Gastroesophageal sphincter (tissue), 3 donors: ENCODE measurements around the gene ARPIN.

Experiments
- EP300 ChIP-seq: sonication (generic); formaldehyde crosslinking; IDR thresholded peaks from one replicate; pipeline ENCODE4 v1.6.1; 2017; ENCODE audit warnings: antibody characterized with exemption, mild to moderate bottlenecking
- POLR2A ChIP-seq, 2 donors: fragments of 450-650 bp; IDR thresholded peaks; one replicate each; pipeline ENCODE4 v1.6.1; 2017; ENCODE audit warnings: antibody characterized with exemption in 2 of 2, mild to moderate bottlenecking in 2 of 2, moderate library complexity in 1 of 2
- POLR2AphosphoS5 ChIP-seq: sonication (generic); formaldehyde crosslinking; IDR thresholded peaks from one replicate; pipeline ENCODE4 v1.6.1; 2017; ENCODE audit warnings: antibody characterized with exemption
- TF ChIP-seq, protein P1 (sequence below), 4 experiments: fragments of 200-600 bp in 2 of 4; fragments of 450-650 bp in 2 of 4; sonication (generic) in 1 of 4; IDR thresholded peaks; one replicate each; pipeline ENCODE4 v1.5.1; 2017 to 2019; ENCODE audit warnings: antibody characterized with exemption in 4 of 4, mild to moderate bottlenecking in 2 of 4, moderate library complexity in 2 of 4

- TF ChIP-seq EP300 (no peak), POLR2A (IDR thresholded peaks at IDR 0.05) (no peak), POLR2AphosphoS5 (no peak)
- TF ChIP-seq, protein P1, sequence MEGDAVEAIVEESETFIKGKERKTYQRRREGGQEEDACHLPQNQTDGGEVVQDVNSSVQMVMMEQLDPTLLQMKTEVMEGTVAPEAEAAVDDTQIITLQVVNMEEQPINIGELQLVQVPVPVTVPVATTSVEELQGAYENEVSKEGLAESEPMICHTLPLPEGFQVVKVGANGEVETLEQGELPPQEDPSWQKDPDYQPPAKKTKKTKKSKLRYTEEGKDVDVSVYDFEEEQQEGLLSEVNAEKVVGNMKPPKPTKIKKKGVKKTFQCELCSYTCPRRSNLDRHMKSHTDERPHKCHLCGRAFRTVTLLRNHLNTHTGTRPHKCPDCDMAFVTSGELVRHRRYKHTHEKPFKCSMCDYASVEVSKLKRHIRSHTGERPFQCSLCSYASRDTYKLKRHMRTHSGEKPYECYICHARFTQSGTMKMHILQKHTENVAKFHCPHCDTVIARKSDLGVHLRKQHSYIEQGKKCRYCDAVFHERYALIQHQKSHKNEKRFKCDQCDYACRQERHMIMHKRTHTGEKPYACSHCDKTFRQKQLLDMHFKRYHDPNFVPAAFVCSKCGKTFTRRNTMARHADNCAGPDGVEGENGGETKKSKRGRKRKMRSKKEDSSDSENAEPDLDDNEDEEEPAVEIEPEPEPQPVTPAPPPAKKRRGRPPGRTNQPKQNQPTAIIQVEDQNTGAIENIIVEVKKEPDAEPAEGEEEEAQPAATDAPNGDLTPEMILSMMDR (IDR thresholded peaks at IDR 0.05) = no peak
Measured at GRCh38 chr15:89855948-89856347, 56.8 kb downstream of the ARPIN start.
